ENCODE data around the gene TERB1.
"Not testable (repeated sequence)": the region's sequence is repeated elsewhere in the genome, so short reads cannot be mapped to it uniquely, and the experiment has no call there.

Gene TERB1

GRCh38 chr16:66814734-66815133, 13.3 kb upstream of the TERB1 start:
- DNase-seq = no peak

GRCh38 chr16:66811043-66811442, 9.7 kb upstream of the TERB1 start:
- no peak for DNase-seq

- DNase-seq = no peak
These were observed 9.0 kb upstream of the TERB1 start for GRCh38 chr16:66810391-66810790.

- DNase-seq = no peak
These were observed 8.4 kb upstream of the TERB1 start for GRCh38 chr16:66809765-66810164.

GRCh38 chr16:66802159-66802558, 775 bp upstream of the TERB1 start:
- no peak for DNase-seq

- no peak for DNase-seq
These were observed 528 bp downstream of the TERB1 start for GRCh38 chr16:66800856-66801255.

GRCh38 chr16:66798161-66798560, 3.2 kb downstream of the TERB1 start:
- no peak for DNase-seq

- not testable (repeated sequence) for DNase-seq
These were observed 7.4 kb downstream of the TERB1 start for GRCh38 chr16:66793984-66794383.

- no peak for DNase-seq
These were observed 11.2 kb downstream of the TERB1 start for GRCh38 chr16:66790130-66790733.

GRCh38 chr16:66787427-66787826, 14.0 kb downstream of the TERB1 start:
- no peak for DNase-seq

- DNase-seq = no peak
These were observed 14.8 kb downstream of the TERB1 start for GRCh38 chr16:66786551-66786950.

- DNase-seq = no peak
These were observed 24.9 kb downstream of the TERB1 start for GRCh38 chr16:66776457-66776856.

- DNase-seq = no peak
These were observed 26.4 kb downstream of the TERB1 start for GRCh38 chr16:66774981-66775380.

- no peak for DNase-seq
These were observed 43.3 kb downstream of the TERB1 start for GRCh38 chr16:66758086-66758485.

GRCh38 chr16:66754819-66755218, 46.6 kb downstream of the TERB1 start:
- no peak for DNase-seq

GRCh38 chr16:66754211-66754610, 47.2 kb downstream of the TERB1 start:
- DNase-seq = no peak

- no peak for DNase-seq
These were observed 48.4 kb downstream of the TERB1 start for GRCh38 chr16:66752958-66753357.

GRCh38 chr16:66752379-66752778, 49.0 kb downstream of the TERB1 start:
- DNase-seq = no peak

- DNase-seq = no peak
These were observed 49.4 kb downstream of the TERB1 start for GRCh38 chr16:66751992-66752322.

GRCh38 chr16:66751303-66751991, 49.9 kb downstream of the TERB1 start, which contains the start of gene DYNC1LI2:
Gene DYNC1LI2 (minus strand): TSS chr16:66751609. CDS start chr16:66751591, 18 bp downstream.
- DNase-seq = peak; percentile 1 to 77

GRCh38 chr16:66751053-66751302, 50.4 kb downstream of the TERB1 start:
- no peak for DNase-seq

GRCh38 chr16:66750279-66751052, 50.9 kb downstream of the TERB1 start:
- peak in 1 of 2 experiments; percentile 10 for DNase-seq

GRCh38 chr16:66746682-66747081, 54.7 kb downstream of the TERB1 start:
- no peak for DNase-seq

GRCh38 chr16:66746048-66746447, 55.3 kb downstream of the TERB1 start:
- no peak for DNase-seq
